CD4-positive, CD25-positive, alpha-beta regulatory T cell (primary cell): ENCODE results near the gene ZNF689. TPM values are rescaled to one million over a fixed set of nuclear protein-coding genes. Genes with fewer than 3 reads are reported as not detected.

Source experiments
- ATAC-seq, 2 donors: fragments of 150-1000 bp; cut with Tn5 transposase; one replicate each; pipeline ENCODE4 v1.10.0; 2021; ENCODE audit warnings: low read depth in 2 of 2, moderate number of reproducible peaks in 2 of 2, moderate library complexity in 1 of 2
- DNase-seq, 3 donors: peaks; one replicate each; pipeline versions ENCODE4 v3.0.0 to v3.0.0-alpha.2; 2012 to 2022; ENCODE audit warnings: mixed read lengths in 1 of 3
- H3K27ac ChIP-seq: one replicate; pipeline ENCODE4 v1.7.0; 2013; ENCODE audit warnings: mild to moderate bottlenecking, low read length; ENCODE audit not compliant: insufficient read depth, poor library complexity, severe bottlenecking
- H3K27me3 ChIP-seq: one replicate; pipeline ENCODE4 v1.7.0; 2013; ENCODE audit warnings: low read length; ENCODE audit not compliant: control insufficient read depth, insufficient read depth
- H3K36me3 ChIP-seq: one replicate; pipeline ENCODE4 v1.7.0; 2013; ENCODE audit warnings: mild to moderate bottlenecking, low read length, moderate library complexity; ENCODE audit not compliant: control insufficient read depth, insufficient read depth
- H3K4me1 ChIP-seq: 2 replicates; pipeline ENCODE4 v1.7.0; 2013; ENCODE audit warnings: mild to moderate bottlenecking, low read length; ENCODE audit not compliant: insufficient read depth, control insufficient read depth, poor library complexity, severe bottlenecking
- H3K4me3 ChIP-seq: one replicate; pipeline ENCODE4 v1.7.0; 2013; ENCODE audit warnings: low read depth, mild to moderate bottlenecking, low read length, moderate library complexity
- H3K9me3 ChIP-seq, 2 experiments: 1 replicate in 1 of 2; 2 replicates in 1 of 2; pipeline ENCODE4 v1.7.0; 2013; ENCODE audit warnings: low read length in 2 of 2, mild to moderate bottlenecking in 1 of 2, moderate library complexity in 1 of 2; ENCODE audit not compliant: control insufficient read depth in 2 of 2
- H3K27ac Mint-ChIP-seq, 3 donors: one replicate each; pipeline ENCODE4 v1.8.0; 2020 to 2022; ENCODE audit warnings: mild to moderate bottlenecking in 3 of 3, mixed read lengths in 3 of 3, moderate library complexity in 2 of 3
- H3K27me3 Mint-ChIP-seq: one replicate; pipeline ENCODE4 v1.8.0; 2022; ENCODE audit warnings: mild to moderate bottlenecking, mixed read lengths
- H3K36me3 Mint-ChIP-seq: one replicate; pipeline ENCODE4 v1.8.0; 2020; ENCODE audit warnings: mixed read lengths
- H3K4me1 Mint-ChIP-seq, 4 donors: one replicate each; pipeline ENCODE4 v1.8.0; 2020 to 2022; ENCODE audit warnings: mixed read lengths in 4 of 4, mild to moderate bottlenecking in 1 of 4
- H3K4me3 Mint-ChIP-seq, 4 donors: one replicate each; pipeline ENCODE4 v1.8.0; 2020 to 2022; ENCODE audit warnings: mild to moderate bottlenecking in 4 of 4, mixed read lengths in 4 of 4, moderate library complexity in 3 of 4
- H3K9me3 Mint-ChIP-seq, 7 donors: one replicate each; pipeline ENCODE4 v1.8.0; 2020 to 2022; ENCODE audit warnings: mixed read lengths in 7 of 7, mild to moderate bottlenecking in 3 of 7, moderate library complexity in 2 of 7
- polyA plus RNA-seq, 4 donors: library from polyadenylated mRNA; unstranded; fragments of 300-500 nt; fragmentation: Illumina TruSeq; gene quantifications; one replicate each; pipeline ENCODE4 v1.2.3, GENCODE V29; 2021
- total RNA-seq: library from RNA; stranded (reverse); gene quantifications from one replicate; pipeline ENCODE4 v1.2.3, GENCODE V29; 2022

Gene ZNF689
- total RNA-seq: 14.0 TPM
- 10 to 100 TPM in 2 of 4 donors, 1 to 10 TPM in 2; 8.1 to 16.0 (median 12.2) TPM for polyA plus RNA-seq

DNA sequence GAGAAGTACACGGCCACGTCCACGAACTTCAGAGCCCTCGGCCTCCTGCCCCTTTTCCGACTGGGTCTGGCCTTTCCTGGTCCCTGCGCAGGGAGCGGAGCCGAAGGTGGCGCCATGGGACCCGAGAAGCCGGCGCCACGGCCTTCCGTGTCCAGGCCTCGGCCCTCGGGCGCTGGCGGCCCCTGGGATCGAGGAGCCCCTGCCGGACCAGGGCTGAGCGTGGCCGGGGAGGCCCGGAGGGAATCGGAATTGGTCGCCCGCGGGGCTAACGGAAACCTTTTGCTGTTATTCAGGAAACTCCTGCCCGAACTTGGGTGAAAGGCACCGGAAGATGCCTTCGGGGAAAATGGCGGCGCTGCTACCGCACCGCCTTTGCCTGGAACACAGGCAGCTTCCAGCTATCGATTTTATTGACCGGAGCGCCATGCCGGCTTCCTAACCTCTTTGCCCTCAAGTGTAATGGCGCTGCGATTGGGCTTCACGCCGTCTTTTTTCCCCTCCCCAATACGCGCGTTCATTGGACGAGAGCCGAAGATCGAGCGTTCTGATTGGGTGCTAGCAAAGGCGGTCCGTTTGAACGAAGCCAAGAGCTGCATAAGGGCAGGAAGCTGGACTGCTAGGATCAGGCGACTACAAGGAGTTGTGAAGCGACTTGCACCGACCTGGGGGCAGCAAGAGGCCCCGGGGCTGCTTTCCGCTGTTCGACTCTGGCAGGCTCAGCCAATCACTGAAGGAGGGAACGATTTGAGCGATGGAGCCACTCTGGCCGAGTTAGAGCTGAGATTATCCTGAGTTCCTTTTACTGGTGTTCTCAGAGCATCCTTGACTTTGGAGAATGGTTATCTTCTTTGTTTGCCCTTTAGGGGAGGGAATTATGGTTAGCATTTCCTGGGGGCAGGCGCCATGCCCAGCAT lies at the start of gene ZNF689:
Gene ZNF689 (minus strand): TSS at position 464 of the 914 bp plus-strand sequence. CDS start 348 bp downstream, at position 116.
- no peaks in the 10 kb centered on the region for H3K27me3 Mint-ChIP-seq
- peaks cover 15% of the 10 kb centered on the region for H3K36me3 Mint-ChIP-seq
- peak; percentile 89 for ATAC-seq
- peak; percentile 93 to 97 (median 95) for DNase-seq
- no peaks in the 10 kb centered on the region for H3K27me3 ChIP-seq
- H3K27ac Mint-ChIP-seq: peak within 1 kb of the TSS; percentile 96 to 97 (median 96)
- H3K4me3 ChIP-seq: peak within 1 kb of the TSS; percentile 86
- H3K9me3 Mint-ChIP-seq: no peaks in the 10 kb centered on the region
- peak within 1 kb of the TSS; percentile 95 to 97 (median 96) for H3K4me3 Mint-ChIP-seq
- H3K4me1 Mint-ChIP-seq: peaks cover 11 to 29% (median 17%) of the 10 kb centered on the region in 4 donors
- peaks cover 20% of the 10 kb centered on the region for H3K4me1 ChIP-seq
- peak within 1 kb of the TSS; percentile 93 for H3K27ac ChIP-seq
- H3K9me3 ChIP-seq: no peaks in the 10 kb centered on the region
- H3K36me3 ChIP-seq: peaks cover 10% of the 10 kb centered on the region

DNA sequence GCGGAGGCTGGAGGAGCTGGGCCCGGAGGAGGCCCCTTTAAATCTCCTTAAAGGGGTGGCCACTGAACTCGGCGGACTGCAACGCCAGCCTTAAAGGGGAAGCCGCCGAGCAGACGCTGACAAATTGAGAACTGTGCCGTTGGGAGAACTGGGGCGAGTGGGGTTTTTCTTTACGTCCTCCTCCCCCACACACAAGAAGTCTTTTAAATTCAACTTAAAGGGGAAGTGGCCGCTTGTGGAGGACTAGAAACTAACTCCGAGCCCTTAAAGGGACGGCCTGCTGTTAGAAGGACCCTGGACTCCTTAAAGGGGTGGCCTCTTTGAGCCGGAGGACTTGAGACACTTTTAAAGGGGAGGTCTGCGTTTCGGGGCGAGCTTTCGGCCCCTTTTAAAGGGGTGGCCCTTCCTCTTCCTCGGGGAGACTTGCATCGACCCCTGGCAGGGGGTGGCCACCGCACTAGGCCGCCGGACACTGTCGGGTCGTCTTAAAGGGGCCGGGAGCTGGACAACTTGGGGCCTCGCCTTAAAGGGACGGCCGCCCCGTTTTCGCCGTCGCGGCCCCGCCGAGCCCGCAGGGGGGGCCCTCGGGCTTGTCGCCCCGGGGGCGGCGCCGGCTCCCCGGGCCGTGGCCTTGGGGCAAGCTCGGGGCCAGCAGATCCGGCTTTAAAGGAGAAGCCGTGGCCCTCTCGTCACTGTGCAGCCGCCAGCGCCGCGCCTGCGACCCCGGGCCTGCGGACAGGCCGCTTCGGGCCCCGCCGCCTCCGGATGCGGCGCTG lies 48.7 kb upstream of the ZNF689 start:
- Mint-ChIP-seq H3K4me3 (peak overlapping the region; percentile 93 to 96 (median 95)), H3K27me3 (no peaks in the 10 kb centered on the region), H3K4me1 (peaks cover 12 to 52% (median 35%) of the 10 kb centered on the region in 4 donors), H3K27ac (peak overlapping the region; percentile 99 to 100 (median 100)), H3K9me3 (no peaks in the 10 kb centered on the region), H3K36me3 (peaks cover 33% of the 10 kb centered on the region)
- H3K4me1 ChIP-seq: peaks cover 56% of the 10 kb centered on the region
- no peaks in the 10 kb centered on the region for H3K27me3 ChIP-seq
- DNase-seq (peak in 1 of 3 donors; percentile 99), ATAC-seq (peak; percentile 14 to 16)
- peak overlapping the region; percentile 100 for H3K27ac ChIP-seq
- H3K36me3 ChIP-seq: peaks cover 51% of the 10 kb centered on the region
- H3K9me3 ChIP-seq: no peaks in the 10 kb centered on the region
- H3K4me3 ChIP-seq: peak overlapping the region; percentile 85

DNA sequence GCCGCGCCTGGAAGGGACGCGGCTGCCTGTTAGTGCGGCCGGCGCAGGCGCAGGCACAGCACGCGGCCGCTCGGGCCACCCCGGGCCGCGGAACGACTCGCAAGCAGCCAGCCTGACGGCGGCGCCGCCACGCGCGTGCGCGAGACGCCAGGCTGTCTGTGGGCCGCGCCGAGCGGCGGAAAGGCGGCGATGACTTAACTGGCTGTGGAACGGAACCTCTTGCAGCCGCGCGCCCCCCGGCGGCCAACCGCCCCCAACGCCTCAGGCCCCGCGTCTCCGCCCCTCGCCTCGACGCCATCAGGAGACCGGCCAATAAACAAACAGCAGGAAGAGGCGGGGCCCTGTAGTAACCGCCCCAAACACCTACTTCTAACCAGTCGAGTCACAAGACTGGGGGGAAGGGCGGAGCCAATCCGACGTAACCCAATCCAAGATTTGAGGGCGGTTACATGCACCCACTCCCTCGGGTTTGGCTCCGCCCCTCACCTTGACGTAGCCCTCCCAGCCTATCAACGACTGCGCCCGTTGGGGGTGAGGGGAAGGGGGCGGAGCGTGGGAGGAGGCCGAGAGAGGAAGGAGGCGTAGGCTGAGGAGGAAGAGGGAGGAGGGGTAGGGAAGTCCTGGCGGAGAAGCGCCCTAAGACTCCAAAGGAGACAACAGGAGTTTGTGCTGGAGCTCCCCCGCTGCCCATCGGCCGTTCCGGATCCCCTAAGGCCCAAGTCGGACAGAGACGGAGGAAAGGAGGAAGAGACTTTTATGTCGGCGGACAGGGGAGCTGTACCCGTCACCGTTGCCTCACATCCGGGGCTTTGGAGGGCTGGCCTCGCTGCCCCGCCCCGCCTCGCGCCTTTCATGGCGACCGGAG lies 47.9 kb upstream of the ZNF689 start, which contains the start of gene FBRS:
Gene FBRS (plus strand): TSS at position 566 of the 865 bp plus-strand sequence. CDS start 1,088 bp downstream, outside the sequence.
- Histone ChIP-seq H3K9me3 (no peaks in the 10 kb centered on the region), H3K36me3 (peaks cover 51% of the 10 kb centered on the region), H3K4me3 (peak within 1 kb of the TSS; percentile 85), H3K4me1 (peaks cover 49% of the 10 kb centered on the region), H3K27me3 (no peaks in the 10 kb centered on the region), H3K27ac (peak within 1 kb of the TSS; percentile 100)
- ATAC-seq (peak; percentile 74 to 75), DNase-seq (peak; percentile 100)
- H3K9me3 Mint-ChIP-seq: no peaks in the 10 kb centered on the region
- H3K36me3 Mint-ChIP-seq: peaks cover 26% of the 10 kb centered on the region
- peak within 1 kb of the TSS; percentile 99 to 100 (median 100) for H3K27ac Mint-ChIP-seq
- no peaks in the 10 kb centered on the region for H3K27me3 Mint-ChIP-seq
- H3K4me3 Mint-ChIP-seq: peak within 1 kb of the TSS; percentile 93 to 96 (median 95)
- H3K4me1 Mint-ChIP-seq: peaks cover 12 to 44% (median 27%) of the 10 kb centered on the region in 4 donors

DNA sequence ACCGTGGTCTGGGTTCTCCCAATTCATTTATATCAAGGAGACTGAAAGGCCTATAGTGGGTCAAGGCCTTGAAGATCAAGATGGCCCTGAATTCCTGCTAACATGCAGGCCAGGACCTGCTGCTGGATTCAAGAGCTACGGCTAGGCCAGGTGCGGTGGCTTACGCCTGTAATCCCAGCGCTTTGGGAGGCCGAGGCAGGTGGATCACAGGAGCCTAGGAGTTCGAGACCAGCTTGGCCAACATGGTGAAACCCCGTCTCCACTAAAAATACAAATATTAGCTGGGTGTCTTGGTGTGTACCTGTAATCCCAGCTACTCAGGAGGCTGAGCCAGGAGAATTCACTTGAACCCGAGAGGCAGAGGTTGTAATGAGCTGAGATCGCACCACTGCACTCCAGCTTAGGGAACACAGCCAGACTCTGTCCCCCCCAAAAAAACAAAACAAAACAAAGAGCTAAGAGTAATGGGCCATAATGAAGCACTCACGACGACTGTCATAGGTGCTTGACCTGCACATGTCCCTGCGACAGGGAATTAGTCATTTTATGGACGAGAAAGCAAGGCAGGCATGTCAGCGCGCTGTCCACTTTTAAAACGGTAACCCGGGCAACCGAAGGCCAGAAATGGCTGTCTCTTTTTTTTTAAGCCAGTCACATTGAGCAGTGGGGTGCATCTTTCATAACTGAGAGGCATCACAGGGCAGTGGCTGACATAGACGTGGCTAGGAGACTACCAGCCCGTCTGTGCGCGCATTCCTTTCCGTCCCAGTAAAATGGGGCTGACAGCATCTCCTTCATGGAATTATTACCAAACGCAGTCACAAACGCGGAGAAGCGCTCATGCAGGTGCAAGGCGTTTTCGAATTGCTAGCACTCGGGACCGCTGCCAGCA lies 47.0 kb upstream of the ZNF689 start:
- DNase-seq: no peak
- peaks cover 25% of the 10 kb centered on the region for H3K36me3 Mint-ChIP-seq

DNA sequence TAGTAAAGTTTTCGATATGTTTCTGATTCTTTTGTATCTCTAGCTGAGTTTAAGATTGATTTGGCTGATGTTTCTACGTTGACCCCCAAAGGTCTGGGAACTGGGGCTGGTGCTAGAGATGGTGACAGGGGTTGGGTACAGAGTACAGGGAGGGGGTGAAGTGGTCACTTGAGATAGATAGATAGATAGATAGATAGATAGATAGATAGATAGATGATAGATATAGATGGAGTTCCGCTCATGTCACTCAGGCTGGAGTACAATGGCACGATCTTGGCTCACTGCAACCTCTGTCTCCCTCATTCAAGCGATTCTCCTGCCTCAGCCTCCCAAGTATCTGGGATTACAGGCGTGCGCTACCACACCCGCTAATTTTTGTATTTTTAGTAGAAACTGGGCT lies 46.2 kb upstream of the ZNF689 start:
- Mint-ChIP-seq H3K36me3 (peaks cover 17% of the 10 kb centered on the region), H3K27me3 (no peaks in the 10 kb centered on the region), H3K4me3 (peak overlapping the region; percentile 35 to 72 (median 56)), H3K27ac (peak overlapping the region in 2 of 3 donors; percentile 33 to 53), H3K4me1 (peaks cover 7 to 43% (median 24%) of the 10 kb centered on the region in 4 donors), H3K9me3 (no peaks in the 10 kb centered on the region)
- ATAC-seq (no peak), DNase-seq (no peak)
- no peaks in the 10 kb centered on the region for H3K9me3 ChIP-seq
- peaks cover 41% of the 10 kb centered on the region for H3K36me3 ChIP-seq
- H3K4me1 ChIP-seq: peaks cover 39% of the 10 kb centered on the region
- H3K27ac ChIP-seq: no peak overlapping the region
- no peaks in the 10 kb centered on the region for H3K27me3 ChIP-seq
- H3K4me3 ChIP-seq: no peak overlapping the region

More for the DNA sequence above, 47.0 kb upstream of the ZNF689 start:
- no peaks in the 10 kb centered on the region for H3K9me3 Mint-ChIP-seq
- H3K27me3 ChIP-seq: no peaks in the 10 kb centered on the region
- H3K4me3 Mint-ChIP-seq: peak overlapping the region; percentile 78 to 95 (median 88)
- ATAC-seq: no peak
- H3K36me3 ChIP-seq: peaks cover 48% of the 10 kb centered on the region
- peak overlapping the region; percentile 67 for H3K4me3 ChIP-seq
- no peaks in the 10 kb centered on the region for H3K27me3 Mint-ChIP-seq
- peaks cover 12 to 44% (median 26%) of the 10 kb centered on the region in 4 donors for H3K4me1 Mint-ChIP-seq
- peaks cover 41% of the 10 kb centered on the region for H3K4me1 ChIP-seq
- peak overlapping the region; percentile 69 to 100 (median 94) for H3K27ac Mint-ChIP-seq
- no peaks in the 10 kb centered on the region for H3K9me3 ChIP-seq
- peak overlapping the region; percentile 100 for H3K27ac ChIP-seq

DNA sequence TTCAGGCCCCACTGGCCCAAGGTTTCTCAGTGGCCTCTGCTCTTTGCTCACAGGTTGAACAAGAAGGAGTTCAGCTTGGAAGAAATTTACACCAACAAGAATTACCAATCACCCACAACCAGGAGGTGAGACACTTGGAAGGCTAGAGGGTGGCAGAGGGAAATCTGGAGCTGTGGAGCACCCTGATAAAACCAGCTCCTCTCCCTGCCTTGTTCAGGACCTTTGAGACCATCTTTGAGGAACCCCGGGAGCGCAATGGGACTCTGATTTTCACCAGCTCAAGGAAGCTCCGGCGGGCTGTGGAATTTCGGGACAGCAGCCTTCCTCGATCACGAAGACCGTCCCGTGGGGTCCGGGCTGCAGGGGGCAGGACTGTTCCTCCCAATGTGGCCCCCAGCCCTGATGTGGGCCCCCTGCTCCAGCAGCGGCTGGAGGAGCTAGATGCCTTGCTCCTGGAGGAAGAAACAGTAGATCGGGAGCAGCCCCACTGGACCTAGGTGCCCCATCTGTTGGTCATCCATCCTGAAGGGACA lies 45.7 kb upstream of the ZNF689 start:
- Histone ChIP-seq H3K4me3 (no peak overlapping the region), H3K36me3 (peaks cover 39% of the 10 kb centered on the region), H3K27ac (no peak overlapping the region), H3K27me3 (no peaks in the 10 kb centered on the region), H3K9me3 (no peaks in the 10 kb centered on the region), H3K4me1 (peaks cover 37% of the 10 kb centered on the region)
- Mint-ChIP-seq H3K27me3 (no peaks in the 10 kb centered on the region), H3K4me1 (peaks cover 4 to 40% (median 20%) of the 10 kb centered on the region in 4 donors), H3K9me3 (no peaks in the 10 kb centered on the region), H3K36me3 (peaks cover 13% of the 10 kb centered on the region), H3K4me3 (peak overlapping the region in 2 of 4 donors; percentile 15 to 72), H3K27ac (peak overlapping the region in 1 of 3 donors; percentile 33)
- ATAC-seq (no peak), DNase-seq (no peak)
